H9 (cell line): Measurements from ENCODE around the gene HOXC13. TPM values are rescaled to one million over a fixed set of nuclear protein-coding genes. Genes with fewer than 3 reads are reported as not detected.

Experiments
- DNase-seq: peaks from one replicate; pipeline ENCODE4 v3.0.0-alpha.2; 2017
- H2AFZ ChIP-seq: one replicate; pipeline ENCODE4 v1.6.1; 2013; ENCODE audit warnings: mild to moderate bottlenecking, low read length, control low read depth, moderate library complexity
- H2AK5ac ChIP-seq: 2 replicates; pipeline ENCODE4 v1.6.1; 2013; ENCODE audit warnings: low read length, control low read depth, mixed read lengths; ENCODE audit not compliant: insufficient read length
- H2BK120ac ChIP-seq: one replicate; pipeline ENCODE4 v1.6.1; 2013; ENCODE audit warnings: low read depth, mild to moderate bottlenecking, low read length, control low read depth, inconsistent platforms; ENCODE audit not compliant: poor library complexity, severe bottlenecking
- H2BK12ac ChIP-seq: 2 replicates; pipeline ENCODE4 v1.6.1; 2013; ENCODE audit warnings: low read length, control low read depth, mixed read lengths, low read depth; ENCODE audit not compliant: insufficient read length
- H2BK15ac ChIP-seq: 2 replicates; pipeline ENCODE4 v1.6.1; 2013; ENCODE audit warnings: low read depth, low read length, control low read depth
- H2BK20ac ChIP-seq: one replicate; pipeline ENCODE4 v1.6.1; 2013; ENCODE audit warnings: low read depth, mild to moderate bottlenecking, low read length, control low read depth, inconsistent platforms; ENCODE audit not compliant: poor library complexity, severe bottlenecking
- H2BK5ac ChIP-seq: 2 replicates; pipeline ENCODE4 v1.6.1; 2013; ENCODE audit warnings: low read length, control low read depth, mixed read lengths; ENCODE audit not compliant: insufficient read length
- H3K14ac ChIP-seq: 2 replicates; pipeline ENCODE4 v1.6.1; 2013; ENCODE audit warnings: low read length, control low read depth; ENCODE audit not compliant: insufficient read depth
- H3K18ac ChIP-seq: 2 replicates; pipeline ENCODE4 v1.6.1; 2013; ENCODE audit warnings: low read depth, mild to moderate bottlenecking, mixed read lengths, low read length, control low read depth; ENCODE audit not compliant: insufficient read length
- H3K23ac ChIP-seq: 2 replicates; pipeline ENCODE4 v1.6.1; 2013; ENCODE audit warnings: low read length, control low read depth, mixed read lengths, low read depth; ENCODE audit not compliant: insufficient read length
- H3K23me2 ChIP-seq: 2 replicates; pipeline ENCODE4 v1.6.1; 2013; ENCODE audit warnings: low read depth, mild to moderate bottlenecking, mixed read lengths, low read length, control low read depth; ENCODE audit not compliant: insufficient read length, poor library complexity, severe bottlenecking
- H3K27ac ChIP-seq: 2 replicates; pipeline ENCODE4 v1.5.1; 2013; ENCODE audit warnings: low read length, control low read depth, mixed read lengths, low read depth; ENCODE audit not compliant: insufficient read length
- H3K27me3 ChIP-seq: 2 replicates; pipeline ENCODE4 v1.6.1; 2013; ENCODE audit warnings: low read length, control low read depth, inconsistent platforms; ENCODE audit not compliant: insufficient read depth
- H3K4ac ChIP-seq: 2 replicates; pipeline ENCODE4 v1.6.1; 2013; ENCODE audit warnings: low read depth, mild to moderate bottlenecking, control low read depth, inconsistent platforms, low read length, moderate library complexity
- H3K4me1 ChIP-seq: 2 replicates; pipeline ENCODE4 v1.6.1; 2013; ENCODE audit warnings: low read length, control low read depth, inconsistent platforms; ENCODE audit not compliant: insufficient read depth
- H3K4me2 ChIP-seq: 2 replicates; pipeline ENCODE4 v1.6.1; 2013; ENCODE audit warnings: low read length, control low read depth, mixed read lengths; ENCODE audit not compliant: insufficient read length, insufficient read depth
- H3K56ac ChIP-seq: 2 replicates; pipeline ENCODE4 v1.6.1; 2013; ENCODE audit warnings: low read depth, mild to moderate bottlenecking, mixed read lengths, low read length, control low read depth; ENCODE audit not compliant: insufficient read length
- H3K79me1 ChIP-seq: 2 replicates; pipeline ENCODE4 v1.6.1; 2013; ENCODE audit warnings: low read depth, mild to moderate bottlenecking, moderate library complexity, low read length, control low read depth, inconsistent platforms; ENCODE audit not compliant: insufficient read depth, poor library complexity, severe bottlenecking
- H3K79me2 ChIP-seq: 2 replicates; pipeline ENCODE4 v1.6.1; 2013; ENCODE audit warnings: low read length, control low read depth, inconsistent platforms; ENCODE audit not compliant: insufficient read depth
- H3K9ac ChIP-seq: 2 replicates; pipeline ENCODE4 v1.6.1; 2013; ENCODE audit warnings: low read length, control low read depth, mixed read lengths; ENCODE audit not compliant: insufficient read length; ENCODE audit errors: extremely low read depth
- H3K9me3 ChIP-seq: one replicate; pipeline ENCODE4 v1.6.1; 2013; ENCODE audit warnings: low read depth, low read length, inconsistent platforms; ENCODE audit not compliant: control insufficient read depth
- H3T11ph ChIP-seq: one replicate; pipeline ENCODE4 v1.6.1; 2013; ENCODE audit warnings: mild to moderate bottlenecking, low read length, control low read depth, inconsistent platforms
- H4K20me1 ChIP-seq: one replicate; pipeline ENCODE4 v1.6.1; 2013; ENCODE audit not compliant: control insufficient read depth, insufficient read length, insufficient read depth
- H4K5ac ChIP-seq: 2 replicates; pipeline ENCODE4 v1.6.1; 2013; ENCODE audit warnings: low read depth, mild to moderate bottlenecking, mixed read lengths, low read length, control low read depth; ENCODE audit not compliant: insufficient read length
- H4K8ac ChIP-seq: replicated peaks from 2 replicates; pipeline ENCODE4 v1.6.1; 2013; ENCODE audit warnings: low read length, control low read depth, mixed read lengths, low read depth; ENCODE audit not compliant: insufficient read length
- H4K91ac ChIP-seq: 2 replicates; pipeline ENCODE4 v1.6.1; 2013; ENCODE audit warnings: low read depth, mild to moderate bottlenecking, moderate library complexity, mixed read lengths, low read length, control low read depth; ENCODE audit not compliant: insufficient read length
- H3K27ac Mint-ChIP-seq, 3 experiments: 2 replicates in 2 of 3; 3 replicates in 1 of 3; pipeline ENCODE4 v1.8.0; 2020 to 2021; ENCODE audit warnings: mixed read lengths in 3 of 3, mild to moderate bottlenecking in 1 of 3, moderate library complexity in 1 of 3
- H3K27me3 Mint-ChIP-seq: 2 replicates; pipeline ENCODE4 v1.8.0; 2021; ENCODE audit warnings: low read depth, mild to moderate bottlenecking, moderate library complexity, mixed read lengths
- H3K36me3 Mint-ChIP-seq, 3 experiments: 2 replicates in 2 of 3; 3 replicates in 1 of 3; pipeline ENCODE4 v1.8.0; 2020 to 2021; ENCODE audit warnings: low read depth in 3 of 3, mixed read lengths in 3 of 3; ENCODE audit not compliant: insufficient read depth in 1 of 3
- H3K4me1 Mint-ChIP-seq, 2 experiments: 2 replicates each; pipeline ENCODE4 v1.8.0; 2020; ENCODE audit warnings: mixed read lengths in 2 of 2
- H3K4me3 Mint-ChIP-seq, 2 experiments: 2 replicates in 1 of 2; 3 replicates in 1 of 2; pipeline ENCODE4 v1.8.0; 2020 to 2021; ENCODE audit warnings: mild to moderate bottlenecking in 2 of 2, mixed read lengths in 2 of 2, moderate library complexity in 1 of 2
- H3K9me3 Mint-ChIP-seq, 2 experiments: 2 replicates in 1 of 2; 3 replicates in 1 of 2; pipeline ENCODE4 v1.8.0; 2020; ENCODE audit warnings: mild to moderate bottlenecking in 2 of 2, mixed read lengths in 2 of 2, moderate library complexity in 1 of 2
- CTCF ChIP-seq: fragments of 200-600 bp; sonication (generic); conservative IDR thresholded peaks from 3 replicates; pipeline ENCODE4 v1.8.0; 2021; ENCODE audit warnings: antibody characterized with exemption, mild to moderate bottlenecking
- total RNA-seq: library from RNA; stranded (reverse); gene quantifications from 2 replicates; pipeline ENCODE4 v1.2.1, GENCODE V29; 2021

Gene HOXC13
- total RNA-seq, 1 experiment from 2014 or later: not detected

GRCh38 chr12:53947743-53948142 is 9.1 kb downstream of the HOXC13 start:
- H4K91ac ChIP-seq: no peak overlapping the region
- Mint-ChIP-seq H3K4me1 (peaks cover 2 to 14% of the 10 kb centered on the region in 2 experiments; a peak in 2 of 4 replicates), H3K27ac (no peak overlapping the region), H3K27me3 (peaks cover 100% of the 10 kb centered on the region), H3K36me3 (no peaks in the 10 kb centered on the region), H3K4me3 (no peak overlapping the region), H3K9me3 (peaks cover 0 to 5% of the 10 kb centered on the region in 2 experiments; a peak in 2 of 5 replicates)
- no peak overlapping the region for H2BK120ac ChIP-seq
- H2BK20ac ChIP-seq: no peak overlapping the region
- H3K18ac ChIP-seq: no peak overlapping the region
- no peak overlapping the region for H3K4me2 ChIP-seq
- H4K5ac ChIP-seq: no peak overlapping the region
- no peak for DNase-seq
- no peak for TF ChIP-seq CTCF
- H3K27ac ChIP-seq: no peak overlapping the region
- no peaks in the 10 kb centered on the region for H3K4me1 ChIP-seq
- no peak overlapping the region for H3T11ph ChIP-seq
- H2BK5ac ChIP-seq: no peak overlapping the region
- no peaks in the 10 kb centered on the region for H3K23me2 ChIP-seq
- no peak overlapping the region for H2BK15ac ChIP-seq
- no peak overlapping the region for H3K23ac ChIP-seq
- H3K14ac ChIP-seq: no peak overlapping the region
- no peak overlapping the region for H3K9ac ChIP-seq
- no peak overlapping the region for H2AFZ ChIP-seq
- H3K79me2 ChIP-seq: no peaks in the 10 kb centered on the region
- no peak overlapping the region for H2AK5ac ChIP-seq
- no peak overlapping the region for H3K4ac ChIP-seq
- no peak overlapping the region for H3K56ac ChIP-seq
- no peaks in the 10 kb centered on the region for H3K79me1 ChIP-seq
- H3K27me3 ChIP-seq: peaks cover 99% of the 10 kb centered on the region
- H4K20me1 ChIP-seq: no peaks in the 10 kb centered on the region
- no peak overlapping the region for H4K8ac ChIP-seq
- H2BK12ac ChIP-seq: no peak overlapping the region
- H3K9me3 ChIP-seq: no peaks in the 10 kb centered on the region
